ENCODE measurements around the gene P2RX3. TPM values are rescaled to one million over a fixed set of nuclear protein-coding genes. Genes with fewer than 3 reads are reported as not detected.

The P2RX3 gene
- total RNA-seq, 1 donor from 2014 or later, result 2.0 TPM

DNA sequence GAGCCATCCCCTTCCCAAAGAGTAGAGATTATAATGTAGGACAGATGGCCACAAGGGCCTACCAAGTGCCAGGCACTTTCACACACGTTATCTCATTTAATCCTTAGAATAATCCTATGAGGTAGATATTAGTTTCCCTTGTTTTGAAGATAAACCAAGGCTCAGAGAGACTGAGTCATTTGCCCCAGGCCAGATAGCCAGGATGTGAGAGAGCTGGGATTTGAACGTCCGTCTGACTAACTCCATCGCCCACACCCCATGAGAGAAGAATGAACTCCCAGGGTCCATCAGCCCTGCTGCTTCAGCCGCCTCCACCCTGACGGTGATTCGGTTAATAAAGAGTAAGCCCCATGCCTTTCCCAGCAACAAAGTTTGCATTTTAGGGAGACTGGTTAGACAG is 32.1 kb downstream of the P2RX3 start:
- TF ChIP-seq, protein P1, sequence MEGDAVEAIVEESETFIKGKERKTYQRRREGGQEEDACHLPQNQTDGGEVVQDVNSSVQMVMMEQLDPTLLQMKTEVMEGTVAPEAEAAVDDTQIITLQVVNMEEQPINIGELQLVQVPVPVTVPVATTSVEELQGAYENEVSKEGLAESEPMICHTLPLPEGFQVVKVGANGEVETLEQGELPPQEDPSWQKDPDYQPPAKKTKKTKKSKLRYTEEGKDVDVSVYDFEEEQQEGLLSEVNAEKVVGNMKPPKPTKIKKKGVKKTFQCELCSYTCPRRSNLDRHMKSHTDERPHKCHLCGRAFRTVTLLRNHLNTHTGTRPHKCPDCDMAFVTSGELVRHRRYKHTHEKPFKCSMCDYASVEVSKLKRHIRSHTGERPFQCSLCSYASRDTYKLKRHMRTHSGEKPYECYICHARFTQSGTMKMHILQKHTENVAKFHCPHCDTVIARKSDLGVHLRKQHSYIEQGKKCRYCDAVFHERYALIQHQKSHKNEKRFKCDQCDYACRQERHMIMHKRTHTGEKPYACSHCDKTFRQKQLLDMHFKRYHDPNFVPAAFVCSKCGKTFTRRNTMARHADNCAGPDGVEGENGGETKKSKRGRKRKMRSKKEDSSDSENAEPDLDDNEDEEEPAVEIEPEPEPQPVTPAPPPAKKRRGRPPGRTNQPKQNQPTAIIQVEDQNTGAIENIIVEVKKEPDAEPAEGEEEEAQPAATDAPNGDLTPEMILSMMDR (IDR thresholded peaks at IDR 0.05; ENCODE audit: unreplicated experiment), result no peak
- Mint-ChIP-seq H3K4me3 (no peak overlapping the region), H3K36me3 (no peaks in the 10 kb centered on the region), H3K27ac (no peak overlapping the region), H3K9me3 (peaks cover 5% of the 10 kb centered on the region), H3K27me3 (ENCODE audit: low read depth) (peaks cover 10% of the 10 kb centered on the region), H3K4me1 (no peaks in the 10 kb centered on the region)
- DNase-seq (ENCODE audit: low spot score in 2 of 2, unreplicated experiment in 2 of 2), result no peak

DNA sequence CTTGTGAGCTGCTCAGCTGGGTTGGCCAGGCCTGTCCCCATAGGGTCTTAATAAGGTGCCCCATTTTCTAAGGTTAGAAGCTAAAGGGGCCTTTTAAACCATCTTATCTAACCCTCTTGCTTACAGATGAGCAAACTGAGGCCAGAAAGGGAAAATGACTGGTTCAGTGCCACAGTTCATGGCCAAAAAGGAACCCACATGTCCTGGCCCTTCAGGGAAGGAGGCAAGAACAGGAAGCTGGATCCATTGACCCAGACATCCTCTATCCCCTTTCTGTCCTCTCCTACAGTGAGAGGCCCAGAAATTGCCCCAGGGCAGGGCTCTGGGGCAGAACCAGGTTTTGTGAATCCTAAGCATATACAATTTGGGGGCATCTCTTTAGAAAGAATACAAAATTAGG is 32.8 kb downstream of the P2RX3 start:
- no peaks in the 10 kb centered on the region for H3K36me3 Mint-ChIP-seq
- peaks cover 10% of the 10 kb centered on the region for H3K27me3 Mint-ChIP-seq (ENCODE audit: low read depth)
- TF ChIP-seq, protein P1 (IDR thresholded peaks at IDR 0.05; ENCODE audit: unreplicated experiment), result no peak
- no peaks in the 10 kb centered on the region for H3K4me1 Mint-ChIP-seq
- DNase-seq (ENCODE audit: low spot score in 2 of 2, unreplicated experiment in 2 of 2), result no peak
- H3K9me3 Mint-ChIP-seq, result peaks cover 5% of the 10 kb centered on the region
- H3K4me3 Mint-ChIP-seq, result no peak overlapping the region
- H3K27ac Mint-ChIP-seq, result no peak overlapping the region

DNA sequence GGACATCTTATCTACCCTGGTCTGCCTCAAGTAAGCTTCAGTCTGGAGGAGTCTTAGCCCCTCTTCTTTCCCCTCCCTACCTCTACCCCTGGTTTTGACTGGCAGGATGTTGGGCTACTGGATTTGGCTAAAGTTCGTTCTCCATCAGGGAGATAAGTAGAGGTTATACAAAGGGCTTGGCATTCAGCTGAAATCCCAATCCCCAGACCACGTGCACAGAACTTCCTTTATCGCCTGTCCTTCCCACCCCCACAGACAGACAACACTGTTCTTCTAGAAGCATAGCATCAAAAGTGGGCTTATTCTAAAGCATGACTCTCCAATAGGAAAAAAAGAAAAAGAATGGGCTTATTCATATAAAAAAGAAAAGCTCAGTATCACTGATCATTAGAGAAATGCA is 35.0 kb downstream of the P2RX3 start:
- Mint-ChIP-seq H3K4me1 (no peaks in the 10 kb centered on the region), H3K9me3 (peaks cover 5% of the 10 kb centered on the region)
- TF ChIP-seq, protein P1 (IDR thresholded peaks at IDR 0.05; ENCODE audit: unreplicated experiment), result no peak

DNA sequence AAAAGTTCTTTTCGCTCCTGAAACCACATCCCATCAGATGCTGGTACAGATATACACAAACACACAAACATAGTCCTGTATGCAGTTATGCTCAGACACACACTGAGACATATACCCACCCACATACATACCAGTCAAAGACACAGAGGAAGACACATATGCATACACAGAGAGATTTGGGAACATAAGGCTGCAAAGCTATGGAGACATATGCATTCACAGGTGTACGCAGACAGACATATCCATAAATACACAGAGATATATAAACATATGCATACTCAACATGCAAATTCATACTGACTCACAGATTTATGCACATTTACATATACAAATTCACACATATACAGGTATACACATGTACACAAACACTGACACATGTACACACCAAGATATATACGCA is 36.8 kb downstream of the P2RX3 start:
- TF ChIP-seq, protein P1 (IDR thresholded peaks at IDR 0.05; ENCODE audit: unreplicated experiment), result no peak
- no peak overlapping the region for H3K27ac Mint-ChIP-seq
- DNase-seq (ENCODE audit: low spot score in 2 of 2, unreplicated experiment in 2 of 2), result no peak
- no peak overlapping the region for H3K4me3 Mint-ChIP-seq
- H3K4me1 Mint-ChIP-seq, result no peaks in the 10 kb centered on the region
- peaks cover 27% of the 10 kb centered on the region for H3K27me3 Mint-ChIP-seq (ENCODE audit: low read depth)
- peaks cover 5% of the 10 kb centered on the region for H3K9me3 Mint-ChIP-seq
- H3K36me3 Mint-ChIP-seq, result no peaks in the 10 kb centered on the region

More for the DNA sequence above, 35.0 kb downstream of the P2RX3 start:
- DNase-seq (ENCODE audit: low spot score in 2 of 2, unreplicated experiment in 2 of 2), result no peak
- Mint-ChIP-seq H3K27me3 (ENCODE audit: low read depth) (peaks cover 15% of the 10 kb centered on the region), H3K27ac (no peak overlapping the region), H3K4me3 (no peak overlapping the region), H3K36me3 (no peaks in the 10 kb centered on the region)

DNA sequence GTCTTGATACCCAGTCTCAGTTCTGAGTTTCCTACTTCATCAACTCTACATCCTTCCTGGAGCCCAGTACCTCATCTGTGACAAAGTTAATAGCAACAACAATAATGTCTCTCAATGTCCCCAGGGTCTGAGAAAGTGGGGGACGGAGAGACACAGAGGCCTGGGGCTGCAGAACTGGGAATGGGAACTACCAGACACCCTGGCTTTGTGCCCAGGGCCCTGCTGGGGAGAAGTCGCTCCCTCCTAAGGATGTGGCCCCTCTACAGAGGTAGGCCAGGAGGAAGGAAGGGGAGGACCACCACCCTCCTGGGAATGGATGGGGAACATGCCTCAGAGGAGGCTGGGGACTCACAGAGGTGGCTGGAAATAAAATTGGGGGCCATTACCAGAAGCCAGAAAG is 37.3 kb downstream of the P2RX3 start:
- H3K9me3 Mint-ChIP-seq, result peaks cover 5% of the 10 kb centered on the region
- no peaks in the 10 kb centered on the region for H3K4me1 Mint-ChIP-seq
- H3K27me3 Mint-ChIP-seq (ENCODE audit: low read depth), result peaks cover 29% of the 10 kb centered on the region
- no peak overlapping the region for H3K27ac Mint-ChIP-seq
- no peak overlapping the region for H3K4me3 Mint-ChIP-seq
- no peak for DNase-seq (ENCODE audit: low spot score in 2 of 2, unreplicated experiment in 2 of 2)
- TF ChIP-seq, protein P1 (IDR thresholded peaks at IDR 0.05; ENCODE audit: unreplicated experiment), result no peak
- no peaks in the 10 kb centered on the region for H3K36me3 Mint-ChIP-seq
